OCI-LY1 (cell line): ENCODE measurements around the gene CEP112.

Experiments
- H2AFZ ChIP-seq: fragments of 200-600 bp; sonication (generic), shearing (Covaris generic); 2 replicates; pipeline ENCODE4 v1.6.0; 2014; ENCODE audit warnings: antibody characterized with exemption, mild to moderate bottlenecking, low read length
- H3F3A ChIP-seq: fragments of 200-600 bp; sonication (generic), shearing (Covaris generic); 2 replicates; pipeline ENCODE4 v1.6.0; 2014; ENCODE audit warnings: mild to moderate bottlenecking, antibody characterized with exemption, low read length, moderate library complexity; ENCODE audit not compliant: insufficient read depth
- H3K27ac ChIP-seq: fragments of 200-600 bp; sonication (generic); 2 replicates; pipeline ENCODE4 v1.5.1; 2014; ENCODE audit warnings: low read length, mixed run types, mild to moderate bottlenecking, low read depth; ENCODE audit not compliant: poor library complexity, severe bottlenecking
- H3K27me3 ChIP-seq: fragments of 200-600 bp; sonication (generic); 2 replicates; pipeline ENCODE4 v1.6.0; 2014; ENCODE audit warnings: antibody characterized with exemption, mild to moderate bottlenecking, low read length, moderate library complexity; ENCODE audit not compliant: insufficient read depth
- H3K36me3 ChIP-seq: fragments of 200-600 bp; sonication (generic); 2 replicates; pipeline ENCODE4 v1.6.1; 2014; ENCODE audit warnings: mild to moderate bottlenecking, antibody characterized with exemption, low read length, moderate library complexity, mixed read lengths; ENCODE audit not compliant: insufficient read depth
- H3K4me1 ChIP-seq: fragments of 200-600 bp; sonication (generic); 2 replicates; pipeline ENCODE4 v1.5.1; 2014; ENCODE audit warnings: mild to moderate bottlenecking, low read length, moderate library complexity; ENCODE audit not compliant: insufficient read depth, severe bottlenecking
- H3K4me2 ChIP-seq: fragments of 200-600 bp; sonication (generic), shearing (Covaris generic); 2 replicates; pipeline ENCODE4 v1.6.1; 2014; ENCODE audit warnings: low read length
- H3K4me3 ChIP-seq: fragments of 200-600 bp; sonication (generic); 2 replicates; pipeline ENCODE4 v1.5.1; 2014; ENCODE audit warnings: low read length, low read depth, mild to moderate bottlenecking, mixed read lengths; ENCODE audit not compliant: poor library complexity, severe bottlenecking
- H3K79me2 ChIP-seq: fragments of 200-600 bp; shearing (Covaris generic); 2 replicates; pipeline ENCODE4 v1.6.1; 2016; ENCODE audit warnings: mixed run types, low read length, mixed read lengths; ENCODE audit not compliant: insufficient read depth
- H3K9ac ChIP-seq: fragments of 200-600 bp; sonication (generic), shearing (Covaris generic); 2 replicates; pipeline ENCODE4 v1.6.1; 2014; ENCODE audit warnings: mild to moderate bottlenecking, low read length, mixed read lengths
- H3K9me2 ChIP-seq: fragments of 200-600 bp; sonication (generic), shearing (Covaris generic); 2 replicates; pipeline ENCODE4 v1.6.1; 2014; ENCODE audit warnings: low read depth, mild to moderate bottlenecking, low read length, mixed read lengths
- H3K9me3 ChIP-seq: fragments of 200-600 bp; shearing (Covaris generic); 2 replicates; pipeline ENCODE4 v1.6.1; 2014; ENCODE audit warnings: low read length, mixed read lengths
- H4K20me1 ChIP-seq: fragments of 200-600 bp; sonication (generic), shearing (Covaris generic); 2 replicates; pipeline ENCODE4 v1.6.0; 2016; ENCODE audit warnings: mild to moderate bottlenecking, low read length; ENCODE audit not compliant: insufficient read depth
- CTCF ChIP-seq: fragments of 200-600 bp; sonication (generic), shearing (Covaris generic); IDR thresholded peaks from 2 replicates; pipeline ENCODE4 v1.5.1; 2017; ENCODE audit warnings: mild to moderate bottlenecking, antibody characterized with exemption, low read length, moderate library complexity, mixed read lengths
- EZH2 ChIP-seq: fragments of 200-600 bp; sonication (generic), shearing (Covaris generic); IDR thresholded peaks from 2 replicates; pipeline ENCODE4 v1.8.0; 2017; ENCODE audit warnings: borderline replicate concordance, mixed run types, mild to moderate bottlenecking, antibody characterized with exemption, low read length, moderate library complexity, mixed read lengths

The CEP112 gene

DNA sequence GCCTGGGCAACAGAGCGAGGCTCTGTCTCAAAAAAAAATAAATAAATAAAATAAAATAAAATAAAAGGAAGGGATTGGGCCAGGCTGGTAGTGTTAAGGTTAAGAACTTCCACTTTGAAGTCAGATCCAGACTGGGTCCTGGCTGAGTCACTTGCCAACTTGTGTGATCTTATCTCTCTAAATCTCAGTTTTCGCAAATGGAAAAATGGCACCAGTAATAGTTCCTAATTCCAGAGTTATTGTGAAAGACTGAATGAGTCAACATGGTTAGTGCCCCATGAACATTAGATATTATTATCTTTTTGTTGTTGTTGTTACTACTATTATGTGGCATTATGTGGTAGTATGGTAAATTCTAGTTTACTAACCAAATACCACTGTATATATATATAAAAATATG lies 442.5 kb downstream of the CEP112 start:
- no peaks in the 10 kb centered on the region for H3K27me3 ChIP-seq
- no peaks in the 10 kb centered on the region for H3K4me1 ChIP-seq
- no peaks in the 10 kb centered on the region for H3K9me3 ChIP-seq
- no peak for TF ChIP-seq CTCF
- TF ChIP-seq EZH2: no peak
- no peaks in the 10 kb centered on the region for H3K79me2 ChIP-seq
- H3K36me3 ChIP-seq: no peaks in the 10 kb centered on the region
- no peaks in the 10 kb centered on the region for H4K20me1 ChIP-seq
- no peaks in the 10 kb centered on the region for H3K9me2 ChIP-seq
- no peaks in the 10 kb centered on the region for H3F3A ChIP-seq
- no peak overlapping the region for H3K4me2 ChIP-seq
- H3K9ac ChIP-seq: no peak overlapping the region
- H2AFZ ChIP-seq: no peak overlapping the region
- no peak overlapping the region for H3K4me3 ChIP-seq
- no peak overlapping the region for H3K27ac ChIP-seq

DNA sequence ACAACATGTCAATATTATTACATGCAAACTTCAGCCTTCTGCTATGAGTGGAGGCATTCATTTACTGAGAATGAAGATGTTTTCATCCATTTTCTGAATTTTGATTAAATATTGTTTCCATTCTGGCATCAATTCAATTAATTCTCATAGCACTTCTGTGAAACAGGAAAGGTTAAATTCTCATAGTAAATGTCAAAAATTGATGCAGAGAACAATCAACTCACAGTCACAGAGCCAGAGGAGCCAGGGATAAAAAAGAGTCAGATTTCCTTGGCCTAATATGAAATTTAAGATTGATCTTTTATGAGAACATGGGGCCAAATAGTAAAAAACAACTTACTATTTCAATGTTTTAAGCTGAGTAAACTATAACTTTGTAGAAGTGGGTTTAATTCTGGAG lies 446.7 kb downstream of the CEP112 start:
- no peaks in the 10 kb centered on the region for H3K9me3 ChIP-seq
- H2AFZ ChIP-seq: no peak overlapping the region
- H3K9me2 ChIP-seq: no peaks in the 10 kb centered on the region
- no peaks in the 10 kb centered on the region for H3K79me2 ChIP-seq
- H4K20me1 ChIP-seq: no peaks in the 10 kb centered on the region
- no peak overlapping the region for H3K27ac ChIP-seq
- no peak overlapping the region for H3K9ac ChIP-seq
- no peaks in the 10 kb centered on the region for H3F3A ChIP-seq
- no peaks in the 10 kb centered on the region for H3K36me3 ChIP-seq
- no peak overlapping the region for H3K4me3 ChIP-seq
- H3K4me1 ChIP-seq: no peaks in the 10 kb centered on the region
- H3K27me3 ChIP-seq: no peaks in the 10 kb centered on the region
- H3K4me2 ChIP-seq: no peak overlapping the region
- TF ChIP-seq CTCF (no peak), EZH2 (no peak)

GRCh38 chr17:65743308-65743655 lies 448.7 kb downstream of the CEP112 start:
- Histone ChIP-seq H3K4me3 (no peak overlapping the region), H3K27ac (no peak overlapping the region)

More at GRCh38 chr17:65743308-65743655, 448.7 kb downstream of the CEP112 start:
- no peaks in the 10 kb centered on the region for H3K9me2 ChIP-seq
- H3K4me2 ChIP-seq: no peak overlapping the region
- no peaks in the 10 kb centered on the region for H3K36me3 ChIP-seq
- H3K27me3 ChIP-seq: no peaks in the 10 kb centered on the region
- no peaks in the 10 kb centered on the region for H3F3A ChIP-seq
- no peaks in the 10 kb centered on the region for H3K79me2 ChIP-seq
- no peak overlapping the region for H2AFZ ChIP-seq
- no peaks in the 10 kb centered on the region for H3K9me3 ChIP-seq
- no peaks in the 10 kb centered on the region for H3K4me1 ChIP-seq
- H3K9ac ChIP-seq: no peak overlapping the region
- no peak for TF ChIP-seq EZH2
- TF ChIP-seq CTCF: no peak
- no peaks in the 10 kb centered on the region for H4K20me1 ChIP-seq
